NOMO-1 treated with dmso at 0.1 percent for 144 hours (cell line): ENCODE data around the gene CELSR1.

ENCODE experiments used
- DNase-seq: peaks from one replicate; lab custom pipeline; 2025; ENCODE audit not compliant: unreplicated experiment; lab: John Stamatoyannopoulos, UW

Gene CELSR1

GRCh38 chr22:46449974-46450745 lies 87.3 kb downstream of the CELSR1 start:
- DNase-seq: no peak

GRCh38 chr22:46449116-46449691 lies 88.2 kb downstream of the CELSR1 start:
- DNase-seq: no peak

GRCh38 chr22:46448333-46448732 lies 89.1 kb downstream of the CELSR1 start:
- no peak for DNase-seq

DNA sequence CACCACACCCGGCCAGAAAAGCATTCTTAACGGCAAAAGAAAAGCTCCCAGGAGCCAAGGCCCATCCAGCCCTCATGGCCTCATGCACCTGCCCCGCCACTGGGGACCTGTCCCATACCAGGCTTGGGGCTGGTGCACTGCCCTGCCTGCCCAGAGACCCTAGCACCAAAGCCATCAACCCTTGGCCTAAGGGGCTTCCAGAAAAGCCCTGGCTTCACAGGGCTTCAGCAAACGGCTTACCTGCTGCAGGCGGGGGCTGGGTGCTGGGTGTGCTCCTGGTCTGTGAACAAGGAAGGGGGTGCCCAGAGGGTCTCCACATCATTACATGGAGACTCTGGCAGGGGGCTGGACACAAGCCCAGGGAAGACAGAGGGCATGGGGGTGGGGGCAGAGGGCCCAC lies 89.5 kb downstream of the CELSR1 start:
- DNase-seq: no peak

GRCh38 chr22:46446799-46447198 lies 90.6 kb downstream of the CELSR1 start:
- DNase-seq: no peak

- no peak for DNase-seq
Observed at GRCh38 chr22:46445771-46446420, 91.5 kb downstream of the CELSR1 start.

DNA sequence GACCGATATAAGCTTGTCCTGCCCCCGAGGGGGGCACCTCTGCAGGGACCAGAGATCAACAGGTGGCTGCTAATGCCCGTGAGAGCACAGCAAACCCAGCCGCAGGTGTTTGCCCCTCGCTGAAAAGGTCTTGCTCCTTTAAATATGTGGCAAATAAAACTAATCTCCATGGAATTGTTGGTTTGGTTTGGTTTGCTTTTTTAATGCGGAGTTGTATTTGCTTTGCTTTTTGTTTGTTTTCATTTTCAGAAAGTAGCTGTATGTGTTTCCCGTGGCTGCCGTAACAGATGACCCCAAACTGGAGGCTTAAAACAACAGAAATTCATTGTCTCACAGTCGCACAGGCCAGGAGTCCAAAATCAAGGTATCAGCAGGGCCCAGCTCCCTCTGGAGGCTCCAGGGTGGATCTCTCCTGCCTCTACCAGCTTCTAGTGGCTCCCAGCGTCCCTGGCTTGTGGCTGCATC lies 93.0 kb downstream of the CELSR1 start:
- DNase-seq: no peak

DNA sequence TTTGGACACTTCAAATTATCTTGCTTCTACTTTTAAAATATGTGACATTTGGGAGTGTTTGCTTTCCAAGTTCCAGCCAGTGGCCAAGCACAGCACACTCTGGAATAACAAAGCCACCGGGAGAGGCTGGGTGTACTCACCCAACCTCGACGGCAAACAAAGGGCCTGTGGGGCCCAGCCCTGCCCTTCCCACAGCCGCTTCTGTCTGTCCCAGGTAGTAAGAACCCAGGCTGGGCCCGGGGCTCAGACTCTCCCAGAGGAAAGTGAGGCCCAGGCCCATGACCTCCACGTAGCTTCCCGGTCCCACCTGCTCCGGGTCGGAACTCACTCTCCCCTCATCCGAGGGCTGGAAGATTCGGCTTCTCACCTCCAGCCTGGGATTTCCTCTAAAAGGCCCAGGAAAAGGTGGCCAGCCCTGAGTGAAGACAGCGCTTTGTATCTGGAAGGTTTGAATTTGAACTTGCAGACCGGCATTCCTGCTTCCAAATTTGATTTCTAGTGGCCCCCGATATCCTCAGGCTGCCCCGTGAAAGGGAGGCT lies 93.5 kb downstream of the CELSR1 start:
- no peak for DNase-seq

- no peak for DNase-seq
Observed at GRCh38 chr22:46442217-46442853, 95.1 kb downstream of the CELSR1 start.

DNA sequence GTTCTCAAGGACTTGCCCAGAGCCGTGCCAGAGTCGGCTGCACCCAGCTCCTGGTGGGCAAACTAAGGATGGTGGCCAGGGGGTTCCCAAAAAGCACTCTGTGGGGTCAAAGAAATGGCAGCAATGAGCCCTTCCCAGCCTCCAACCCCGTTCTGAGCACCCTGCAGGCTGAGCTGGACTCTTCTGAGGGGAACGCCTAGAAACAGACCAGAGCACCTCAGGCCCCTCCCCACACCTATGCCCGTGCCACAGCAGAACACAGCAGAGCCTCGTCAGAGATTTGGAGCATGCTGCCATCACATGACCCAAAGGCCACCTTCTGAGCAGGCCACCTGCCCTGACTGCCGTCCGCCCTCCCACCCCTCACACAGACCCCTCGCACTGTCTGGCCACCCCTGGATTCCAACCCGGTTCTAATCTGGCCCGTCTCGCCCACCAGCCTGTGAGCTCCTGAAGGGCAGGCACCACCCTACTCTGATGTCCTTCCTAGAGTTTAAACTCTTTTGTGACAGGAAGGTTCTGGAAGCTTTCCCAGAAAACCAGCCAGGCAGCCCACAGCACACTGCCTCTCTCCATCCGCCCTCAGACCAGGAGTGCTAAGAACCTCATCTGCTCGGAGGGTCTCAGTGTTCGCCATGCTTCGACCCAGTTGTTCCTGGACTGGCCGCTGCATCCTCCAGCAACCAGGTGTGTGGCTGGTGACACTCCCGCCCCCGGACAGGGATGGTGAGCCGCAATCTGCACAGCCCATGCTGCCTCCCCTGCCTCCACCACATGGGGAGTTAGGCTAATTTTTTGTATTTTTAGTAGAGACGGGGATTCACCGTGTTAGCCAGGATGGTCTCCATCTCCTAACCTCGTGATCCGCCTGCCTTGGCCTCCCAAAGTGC lies 97.6 kb downstream of the CELSR1 start:
- DNase-seq: no peak

- DNase-seq: no peak
Observed at GRCh38 chr22:46439111-46439510, 98.3 kb downstream of the CELSR1 start.

DNA sequence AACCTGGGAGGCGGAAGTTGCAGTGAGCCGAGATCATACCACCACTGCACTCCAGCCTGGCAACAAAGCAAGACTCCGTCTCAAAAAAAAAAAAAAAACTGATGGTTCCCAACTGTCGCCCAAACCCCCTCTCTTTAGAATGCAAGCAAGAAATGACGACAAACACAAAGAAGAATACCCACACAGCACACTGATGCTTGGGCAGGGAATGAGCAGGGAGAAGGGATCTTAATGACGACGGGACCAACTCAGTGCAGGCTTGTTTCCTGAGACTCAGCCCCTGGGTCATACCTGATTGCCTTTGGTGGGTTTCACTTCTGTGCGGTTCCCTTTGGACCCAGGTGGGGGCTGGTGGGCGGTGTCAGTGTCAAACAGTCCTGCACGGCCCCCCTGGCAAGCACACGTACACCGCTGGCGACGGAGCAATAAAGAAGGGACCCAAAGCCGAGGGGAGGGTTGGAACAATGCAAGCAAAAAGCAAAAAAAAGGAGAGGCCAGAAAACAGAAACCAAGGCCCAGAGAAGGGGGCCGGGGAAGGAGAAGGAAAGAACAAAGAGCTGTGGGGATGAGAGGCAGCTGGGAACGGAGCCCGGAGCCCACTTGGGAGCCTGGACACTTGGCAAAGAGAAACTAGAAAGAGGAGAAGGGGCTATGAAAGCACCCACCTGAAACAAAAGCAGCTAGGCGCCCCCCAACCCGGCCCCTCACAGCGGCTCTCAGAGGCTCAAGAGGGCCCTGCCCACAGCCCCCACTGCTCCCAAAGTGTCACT lies 99.6 kb downstream of the CELSR1 start:
- no peak for DNase-seq

DNA sequence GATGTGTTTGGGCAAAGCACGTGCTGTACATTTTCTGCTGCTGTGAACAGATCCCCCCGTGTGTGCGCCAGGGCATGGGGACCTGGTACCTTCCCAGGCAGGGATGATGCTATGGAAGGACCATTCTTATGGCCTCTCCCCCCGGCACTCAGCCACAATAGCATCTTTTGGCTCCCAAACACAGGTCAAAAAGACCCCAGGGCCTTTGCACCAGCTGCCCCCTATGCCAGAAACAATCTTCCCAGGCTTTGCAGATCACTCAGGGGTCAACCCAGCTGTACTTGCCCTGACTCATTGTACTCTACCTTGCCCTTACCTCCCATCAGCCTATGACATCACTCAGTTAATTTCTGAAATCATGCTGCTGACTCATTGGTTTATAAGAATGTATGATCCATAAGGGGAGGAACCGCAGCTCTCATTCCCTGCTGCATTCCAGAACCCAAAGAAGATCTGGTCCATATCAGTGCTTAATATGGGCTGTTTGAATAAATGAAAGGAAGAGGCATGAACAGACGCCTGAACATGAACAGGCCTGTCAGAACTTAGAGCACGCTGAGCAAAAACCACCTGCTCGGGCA lies 100.7 kb downstream of the CELSR1 start:
- DNase-seq: no peak

GRCh38 chr22:46433318-46433717 lies 104.1 kb downstream of the CELSR1 start:
- DNase-seq: no peak

DNA sequence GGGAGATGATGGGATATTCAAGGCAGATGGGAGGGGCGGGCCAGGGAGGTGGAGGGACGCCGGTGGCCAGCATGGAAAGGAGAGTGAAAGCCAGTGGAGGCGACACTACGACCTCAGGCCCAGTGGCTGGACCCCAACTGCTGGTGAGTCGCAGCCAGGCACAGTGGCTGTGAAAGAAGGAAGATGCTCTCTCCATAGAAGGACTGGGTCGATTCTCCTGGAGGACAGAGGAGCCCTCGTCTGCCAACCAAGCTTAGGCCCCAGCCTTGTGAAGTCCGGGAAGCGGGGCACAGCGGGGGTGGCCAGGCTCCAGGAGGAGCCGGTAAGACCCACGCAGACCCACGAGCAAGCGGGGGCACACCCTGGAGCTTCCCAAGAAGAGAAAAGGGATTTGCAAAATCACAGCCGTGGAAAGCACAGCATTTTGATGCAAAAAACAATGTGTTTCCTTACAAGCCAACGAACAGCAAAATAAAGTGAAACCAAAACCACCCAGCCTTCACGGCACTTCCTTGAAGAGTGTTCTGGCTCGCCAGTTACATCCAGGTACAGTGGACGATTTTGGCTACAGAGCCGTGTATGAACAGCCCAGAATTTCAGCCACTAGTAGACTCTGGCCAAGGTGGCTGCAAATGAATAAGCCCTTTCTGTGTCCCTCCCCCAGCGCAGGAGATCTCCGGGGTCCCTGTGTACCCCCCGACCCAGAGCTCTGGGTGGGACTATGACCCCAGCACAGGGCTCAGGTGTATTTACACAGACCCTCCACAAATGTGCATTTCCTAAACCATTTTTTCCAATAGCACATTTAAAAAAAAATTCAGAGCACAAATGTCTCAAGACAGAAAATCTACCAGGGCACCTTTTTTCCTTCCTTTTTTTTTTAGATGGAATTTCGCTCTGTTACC lies 105.0 kb downstream of the CELSR1 start:
- no peak for DNase-seq

GRCh38 chr22:46430961-46431838 lies 106.2 kb downstream of the CELSR1 start:
- DNase-seq: no peak

DNA sequence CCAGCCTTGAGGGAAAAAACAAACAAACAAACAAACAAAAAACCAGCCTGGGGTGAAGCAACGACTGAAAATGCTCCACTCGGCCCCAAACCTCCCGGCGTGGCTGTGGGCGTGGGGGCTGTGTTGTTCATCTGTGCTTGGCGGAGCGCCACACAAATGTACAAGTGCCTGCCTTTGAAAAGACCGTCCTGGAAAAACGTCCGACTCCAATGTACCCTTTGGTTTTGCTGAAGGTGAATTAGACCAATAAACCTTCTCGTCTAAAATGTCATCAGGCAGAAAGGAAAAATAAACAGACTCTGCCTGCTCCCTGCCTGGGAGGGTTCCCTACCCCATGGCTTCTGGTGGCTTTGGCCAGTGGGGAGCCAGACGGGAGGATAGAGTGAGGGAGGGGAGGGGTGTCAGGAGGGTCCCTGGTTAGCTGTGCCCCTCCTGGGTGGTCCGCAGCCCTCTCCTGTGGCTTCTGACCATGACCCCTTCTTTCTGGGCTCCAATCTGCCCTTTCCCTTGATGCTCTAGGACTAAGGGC lies 108.0 kb downstream of the CELSR1 start:
- DNase-seq: no peak
